ENCODE results near the gene PEAK1. TPM values are rescaled to one million over a fixed set of nuclear protein-coding genes. Genes with fewer than 3 reads are reported as not detected.

The PEAK1 gene
- total RNA-seq, 2 experiments from 2014 or later, result 9.2 to 11.0 TPM

DNA sequence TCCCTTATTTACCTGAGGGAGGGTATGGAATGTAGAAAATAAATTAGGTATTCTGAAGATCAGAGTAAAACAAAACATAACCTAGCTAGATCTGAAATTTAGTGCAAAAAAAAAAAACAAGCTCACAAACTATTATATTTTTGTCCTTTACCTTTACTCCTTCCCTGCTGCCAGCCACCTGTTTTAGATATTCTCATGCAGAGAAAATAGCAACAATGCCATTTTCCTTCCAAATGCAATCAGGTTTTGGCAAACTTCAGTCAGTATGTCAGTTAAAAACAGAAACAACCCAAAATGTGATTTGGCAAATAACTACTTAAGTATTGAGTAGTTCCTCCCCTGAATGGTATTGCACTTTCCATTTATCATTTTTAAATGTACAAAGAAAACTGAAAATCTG lies 35.8 kb downstream of the PEAK1 start:
- Mint-ChIP-seq H3K27ac (no peak overlapping the region), H3K4me3 (no peak overlapping the region)
- H3K4me3 ChIP-seq (ENCODE audit: low read length), result no peak overlapping the region

DNA sequence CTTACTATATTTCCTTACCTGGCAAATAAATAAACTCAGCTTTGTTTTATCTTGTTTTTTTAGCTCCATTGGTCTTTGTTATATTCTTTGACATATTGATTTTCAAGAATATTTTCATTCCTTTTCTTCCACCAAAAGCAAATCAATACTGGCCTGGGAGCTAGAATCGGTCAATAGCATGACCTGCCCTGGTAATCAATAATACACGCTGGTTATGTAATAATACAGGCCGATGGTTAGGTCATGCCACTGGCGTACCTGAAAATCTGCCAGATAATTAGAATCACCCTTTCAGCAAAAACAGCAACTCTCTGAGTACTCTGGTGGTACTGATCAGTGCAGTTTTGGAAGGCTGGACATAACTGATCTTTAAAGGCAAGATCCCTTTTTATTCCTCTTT lies 39.9 kb downstream of the PEAK1 start:
- Mint-ChIP-seq H3K9me3 (no peaks in the 10 kb centered on the region), H3K36me3 (ENCODE audit: low read depth) (no peaks in the 10 kb centered on the region), H3K4me3 (no peak overlapping the region), H3K4me1 (ENCODE audit: low read depth) (peaks cover 8% of the 10 kb centered on the region), H3K27me3 (no peaks in the 10 kb centered on the region), H3K27ac (no peak overlapping the region)
- POLR2A ChIA-PET, result no interaction called here
- intact Hi-C loops (cut with DNase I, micrococcal nuclease), result no loop called here
- no peaks in the 10 kb centered on the region for H3K9me3 ChIP-seq (ENCODE audit: control insufficient read depth in 1 of 2, insufficient read depth in 1 of 2, low read length in 2 of 2)
- CTCF ChIA-PET, result interaction anchor here (1.2 kb wide), 1 partner anchor 13 kb away, joined by 3 read pairs; no protein-coding TSS in a partner anchor
- TF ChIP-seq, protein P1, sequence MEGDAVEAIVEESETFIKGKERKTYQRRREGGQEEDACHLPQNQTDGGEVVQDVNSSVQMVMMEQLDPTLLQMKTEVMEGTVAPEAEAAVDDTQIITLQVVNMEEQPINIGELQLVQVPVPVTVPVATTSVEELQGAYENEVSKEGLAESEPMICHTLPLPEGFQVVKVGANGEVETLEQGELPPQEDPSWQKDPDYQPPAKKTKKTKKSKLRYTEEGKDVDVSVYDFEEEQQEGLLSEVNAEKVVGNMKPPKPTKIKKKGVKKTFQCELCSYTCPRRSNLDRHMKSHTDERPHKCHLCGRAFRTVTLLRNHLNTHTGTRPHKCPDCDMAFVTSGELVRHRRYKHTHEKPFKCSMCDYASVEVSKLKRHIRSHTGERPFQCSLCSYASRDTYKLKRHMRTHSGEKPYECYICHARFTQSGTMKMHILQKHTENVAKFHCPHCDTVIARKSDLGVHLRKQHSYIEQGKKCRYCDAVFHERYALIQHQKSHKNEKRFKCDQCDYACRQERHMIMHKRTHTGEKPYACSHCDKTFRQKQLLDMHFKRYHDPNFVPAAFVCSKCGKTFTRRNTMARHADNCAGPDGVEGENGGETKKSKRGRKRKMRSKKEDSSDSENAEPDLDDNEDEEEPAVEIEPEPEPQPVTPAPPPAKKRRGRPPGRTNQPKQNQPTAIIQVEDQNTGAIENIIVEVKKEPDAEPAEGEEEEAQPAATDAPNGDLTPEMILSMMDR (IDR thresholded peaks at IDR 0.05), result no peak
- ATAC-seq (ENCODE audit: poor library complexity) (no peak), DNase-seq (no peak)
- H3K27me3 ChIP-seq (ENCODE audit: control insufficient read depth in 1 of 2, insufficient read depth in 2 of 2, low read length in 2 of 2), result no peaks in the 10 kb centered on the region
- no peak overlapping the region for H3K4me3 ChIP-seq (ENCODE audit: low read length)
- no peak overlapping the region for H3K27ac ChIP-seq (ENCODE audit: low read depth in 1 of 2, low read length in 2 of 2)
- no peaks in the 10 kb centered on the region for H3K36me3 ChIP-seq (ENCODE audit: insufficient read depth, low read length)
- H3K4me1 ChIP-seq (ENCODE audit: insufficient read depth, low read length), result no peaks in the 10 kb centered on the region

More for the DNA sequence above, 35.8 kb downstream of the PEAK1 start:
- Mint-ChIP-seq H3K27me3 (no peaks in the 10 kb centered on the region), H3K4me1 (ENCODE audit: low read depth) (peaks cover 9% of the 10 kb centered on the region), H3K36me3 (ENCODE audit: low read depth) (no peaks in the 10 kb centered on the region), H3K9me3 (no peaks in the 10 kb centered on the region)
- Histone ChIP-seq H3K4me1 (ENCODE audit: insufficient read depth, low read length) (no peaks in the 10 kb centered on the region), H3K9me3 (ENCODE audit: control insufficient read depth in 1 of 2, insufficient read depth in 1 of 2, low read length in 2 of 2) (no peaks in the 10 kb centered on the region), H3K36me3 (ENCODE audit: insufficient read depth, low read length) (no peaks in the 10 kb centered on the region), H3K27me3 (ENCODE audit: control insufficient read depth in 1 of 2, insufficient read depth in 2 of 2, low read length in 2 of 2) (no peaks in the 10 kb centered on the region), H3K27ac (ENCODE audit: low read depth in 1 of 2, low read length in 2 of 2) (no peak overlapping the region)
- DNase-seq (no peak), ATAC-seq (ENCODE audit: poor library complexity) (no peak)
- intact Hi-C loops (cut with DNase I, micrococcal nuclease), result no loop called here
- ChIA-PET CTCF (no interaction called here), POLR2A (no interaction called here)
- TF ChIP-seq, protein P1 (IDR thresholded peaks at IDR 0.05), result no peak

- Mint-ChIP-seq H3K4me1 (ENCODE audit: low read depth) (no peaks in the 10 kb centered on the region), H3K4me3 (no peak overlapping the region), H3K9me3 (no peaks in the 10 kb centered on the region), H3K36me3 (ENCODE audit: low read depth) (no peaks in the 10 kb centered on the region), H3K27me3 (no peaks in the 10 kb centered on the region), H3K27ac (no peak overlapping the region)
- H3K27me3 ChIP-seq (ENCODE audit: control insufficient read depth in 1 of 2, insufficient read depth in 2 of 2, low read length in 2 of 2), result no peaks in the 10 kb centered on the region
- H3K36me3 ChIP-seq (ENCODE audit: insufficient read depth, low read length), result no peaks in the 10 kb centered on the region
- no peak overlapping the region for H3K27ac ChIP-seq (ENCODE audit: low read depth in 1 of 2, low read length in 2 of 2)
- DNase-seq, result no peak
- TF ChIP-seq, protein P1 (IDR thresholded peaks at IDR 0.05), result no peak
- no peaks in the 10 kb centered on the region for H3K9me3 ChIP-seq (ENCODE audit: control insufficient read depth in 1 of 2, insufficient read depth in 1 of 2, low read length in 2 of 2)
- CTCF ChIA-PET, result interaction anchor here (0.7 to 1.9 kb wide), 2 partner anchors 11 to 31 kb away, joined by 3 to 4 read pairs; no protein-coding TSS in a partner anchor
- intact Hi-C loops (cut with DNase I, micrococcal nuclease), result no loop called here
- H3K4me3 ChIP-seq (ENCODE audit: low read length), result no peak overlapping the region
- ATAC-seq (ENCODE audit: poor library complexity), result no peak
- no peaks in the 10 kb centered on the region for H3K4me1 ChIP-seq (ENCODE audit: insufficient read depth, low read length)
- POLR2A ChIA-PET, result no interaction called here
Observed at GRCh38 chr15:77376770-77377169, 43.1 kb downstream of the PEAK1 start.

Data from CD4-positive, alpha-beta T cell (primary cell).